Hematopoietic multipotent progenitor cell treated with erythropoietin and hydrocortisone succinate and interleukin-3 and kit ligand, for 15 days (in vitro differentiated cells): Measurements from ENCODE around the gene GLI3.

ENCODE experiments used
- DNase-seq: peaks from one replicate; pipeline ENCODE4 v3.0.0-alpha.2; 2015; ENCODE audit warnings: low spot score

GLI3 gene

DNA sequence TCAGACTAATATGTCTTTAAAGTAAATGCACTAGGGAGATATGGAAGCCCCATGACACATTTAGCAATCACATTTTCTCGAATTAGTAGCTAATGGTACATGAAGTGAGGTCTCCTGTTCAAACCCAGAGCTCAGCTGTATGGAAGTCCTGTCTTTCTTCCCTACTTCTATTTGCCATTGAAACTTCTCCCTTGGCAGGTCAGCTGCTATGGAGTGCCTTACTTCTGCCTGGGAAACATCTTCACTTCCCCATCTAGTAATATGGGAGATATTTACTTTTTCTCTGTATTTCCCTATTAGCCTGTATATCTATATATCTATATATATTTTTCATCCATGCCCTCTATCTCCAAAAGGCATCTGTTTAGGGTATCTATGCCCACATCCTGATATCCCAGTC lies 308.8 kb downstream of the GLI3 start:
- DNase-seq, result no peak

DNA sequence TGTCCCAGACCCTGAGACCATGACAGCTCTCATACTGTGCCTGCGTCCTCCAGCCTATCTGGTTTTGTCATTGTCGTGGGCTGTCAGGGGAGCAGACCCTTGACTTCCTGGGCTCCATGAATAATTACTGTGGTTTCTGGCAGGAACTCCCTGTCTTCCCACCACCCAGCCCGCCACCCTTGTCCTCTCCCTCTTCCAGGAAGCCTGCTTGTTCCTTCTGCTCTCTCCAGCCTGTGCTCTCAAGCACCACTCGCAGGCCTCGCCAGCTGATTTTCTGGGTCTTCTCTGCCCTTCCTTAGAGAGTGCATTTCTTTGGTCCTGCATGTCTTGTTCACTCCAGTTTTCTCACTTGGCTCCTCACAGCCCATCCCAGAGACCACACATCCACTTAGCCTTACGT lies 309.6 kb downstream of the GLI3 start:
- DNase-seq, result no peak

DNA sequence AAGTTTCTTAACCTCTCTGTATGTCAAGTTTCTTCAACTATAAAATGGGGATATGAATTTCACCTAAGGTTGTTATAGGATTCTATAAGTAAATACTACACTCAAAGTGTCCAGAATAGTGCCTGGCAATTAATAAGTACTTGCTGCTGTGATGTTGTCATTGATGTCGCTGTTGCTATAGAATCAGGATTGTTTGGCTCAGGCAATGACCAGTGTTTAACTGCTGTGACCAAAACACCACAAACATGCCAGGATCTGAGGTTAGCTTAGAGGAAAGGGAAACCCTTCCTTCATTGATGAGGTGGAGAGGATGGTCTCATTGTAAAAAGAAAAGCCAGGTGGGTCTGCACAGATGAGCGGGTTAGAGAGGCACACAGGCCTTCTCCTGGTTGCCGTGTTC lies 311.1 kb downstream of the GLI3 start:
- DNase-seq, result no peak

DNA sequence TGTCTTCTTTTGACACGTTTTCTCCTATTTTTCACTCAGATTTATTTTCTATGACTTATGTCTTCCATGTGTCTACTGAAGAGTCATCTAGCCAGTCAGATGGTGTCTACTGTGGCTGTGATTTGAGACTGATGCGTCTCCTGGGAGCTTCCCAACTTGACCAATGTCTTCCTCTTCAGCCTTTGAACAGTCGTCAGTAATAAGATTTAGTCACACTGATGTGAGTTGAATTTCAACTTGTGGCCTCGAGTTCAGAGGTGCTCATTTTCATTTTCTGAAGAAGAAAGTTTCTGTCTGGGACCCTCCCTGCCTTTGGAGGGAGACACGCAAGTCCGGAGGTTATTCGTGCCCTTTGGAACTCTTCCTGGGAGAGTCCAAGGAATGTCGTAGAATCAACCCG lies 312.2 kb downstream of the GLI3 start:
- DNase-seq, result no peak

DNA sequence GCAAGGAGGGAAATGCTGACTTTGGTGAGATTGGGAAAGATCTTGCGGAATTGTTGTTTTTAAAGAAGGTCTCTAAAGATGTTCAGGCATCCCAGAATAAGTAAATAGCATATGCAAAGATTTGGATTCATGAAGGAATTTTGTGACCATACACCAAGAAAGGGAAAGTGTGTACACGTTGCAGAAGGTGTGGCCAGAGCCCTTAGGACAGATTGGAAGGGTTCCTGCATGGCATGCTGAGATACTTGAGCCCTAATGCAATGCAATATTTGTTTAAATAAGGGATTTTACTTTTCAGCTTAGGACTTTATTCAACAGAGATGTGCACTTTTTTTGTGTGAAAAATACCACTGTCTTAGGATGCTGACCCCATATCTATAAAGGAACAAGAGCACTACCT lies 314.6 kb downstream of the GLI3 start:
- no peak for DNase-seq

DNA sequence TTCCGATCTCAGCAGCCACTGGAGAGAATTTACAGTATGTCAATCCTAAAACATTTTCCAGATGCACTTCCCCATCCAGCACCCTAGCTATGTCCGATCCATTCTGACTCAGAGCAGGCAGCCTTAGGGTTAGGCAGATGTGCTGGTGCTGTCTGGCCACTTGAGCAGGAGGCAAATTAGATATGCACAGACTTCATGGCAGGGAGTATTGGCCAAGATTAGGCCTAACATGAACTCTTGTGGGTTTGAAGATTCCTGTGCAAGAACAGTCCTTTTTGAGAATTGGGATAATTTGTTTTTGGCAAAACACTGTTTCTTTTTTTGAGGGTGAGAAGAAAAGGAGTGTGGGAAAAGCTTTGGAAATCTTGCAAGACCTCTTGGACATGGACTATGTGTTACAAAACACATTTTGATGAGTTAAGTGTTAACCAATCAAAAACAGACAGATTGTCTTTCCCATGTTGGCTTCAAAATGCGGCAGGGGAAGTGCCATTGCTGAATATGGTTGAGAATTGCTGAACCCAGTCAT lies 315.5 kb downstream of the GLI3 start:
- DNase-seq, result no peak

DNA sequence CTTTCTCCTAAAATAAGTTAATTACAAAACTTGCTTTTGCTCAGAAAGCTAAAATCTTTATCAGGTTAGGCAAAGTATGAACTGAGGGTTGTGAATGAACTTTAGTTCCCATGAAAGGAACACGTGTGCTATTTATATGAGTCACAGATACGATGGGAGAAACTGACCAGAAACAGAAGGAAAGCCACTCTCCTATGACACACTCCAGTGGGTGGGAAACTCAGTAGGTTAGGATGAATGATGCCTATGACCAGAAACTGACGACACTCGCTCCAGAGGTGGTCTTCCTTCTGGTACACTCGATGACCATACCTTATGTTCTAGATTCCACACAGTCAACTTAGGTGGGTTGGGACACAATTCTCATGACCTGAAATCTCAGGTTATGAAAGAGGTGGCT lies 318.4 kb downstream of the GLI3 start:
- no peak for DNase-seq

DNA sequence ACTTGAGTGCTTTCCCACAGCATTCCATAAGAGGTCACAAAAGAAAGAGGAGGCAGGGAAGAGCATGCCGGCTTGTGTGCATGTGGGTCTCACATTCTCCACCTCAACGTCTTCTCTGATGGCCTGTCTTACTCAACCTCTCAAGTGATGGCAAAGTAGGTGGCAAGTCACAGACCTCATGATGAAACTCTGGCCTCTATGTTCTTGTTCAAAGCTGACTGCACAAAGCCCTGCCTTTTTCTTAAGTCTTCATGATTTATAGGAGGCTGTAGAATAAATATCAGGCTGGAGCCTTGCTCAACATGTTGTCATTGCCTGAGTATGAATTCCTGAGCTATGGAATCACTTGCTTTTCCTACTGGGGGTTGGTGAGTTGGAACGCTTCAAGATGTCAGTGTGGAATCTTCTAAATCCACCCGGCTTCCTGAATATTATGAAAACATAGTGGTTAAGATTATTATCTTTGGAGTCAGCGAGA lies 320.5 kb downstream of the GLI3 start:
- DNase-seq, result no peak

DNA sequence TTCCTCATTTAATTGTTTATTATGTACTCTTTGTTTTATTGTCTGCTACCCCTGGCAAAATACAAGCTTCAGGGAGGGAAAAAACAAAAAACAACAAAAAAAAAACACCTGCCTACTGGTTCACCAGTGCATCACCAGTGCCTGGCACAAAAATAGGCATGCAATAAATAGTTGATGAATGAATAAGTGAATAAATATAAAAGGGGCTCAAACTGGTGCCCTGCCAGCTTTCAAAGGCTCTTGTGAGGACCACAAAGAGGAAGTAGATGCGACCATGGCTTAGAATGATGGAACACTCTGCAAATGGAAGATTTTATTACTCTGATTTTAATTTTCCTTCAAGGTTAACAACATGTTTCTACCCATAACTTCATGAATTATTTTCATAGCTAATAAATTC lies 321.1 kb downstream of the GLI3 start:
- no peak for DNase-seq

DNA sequence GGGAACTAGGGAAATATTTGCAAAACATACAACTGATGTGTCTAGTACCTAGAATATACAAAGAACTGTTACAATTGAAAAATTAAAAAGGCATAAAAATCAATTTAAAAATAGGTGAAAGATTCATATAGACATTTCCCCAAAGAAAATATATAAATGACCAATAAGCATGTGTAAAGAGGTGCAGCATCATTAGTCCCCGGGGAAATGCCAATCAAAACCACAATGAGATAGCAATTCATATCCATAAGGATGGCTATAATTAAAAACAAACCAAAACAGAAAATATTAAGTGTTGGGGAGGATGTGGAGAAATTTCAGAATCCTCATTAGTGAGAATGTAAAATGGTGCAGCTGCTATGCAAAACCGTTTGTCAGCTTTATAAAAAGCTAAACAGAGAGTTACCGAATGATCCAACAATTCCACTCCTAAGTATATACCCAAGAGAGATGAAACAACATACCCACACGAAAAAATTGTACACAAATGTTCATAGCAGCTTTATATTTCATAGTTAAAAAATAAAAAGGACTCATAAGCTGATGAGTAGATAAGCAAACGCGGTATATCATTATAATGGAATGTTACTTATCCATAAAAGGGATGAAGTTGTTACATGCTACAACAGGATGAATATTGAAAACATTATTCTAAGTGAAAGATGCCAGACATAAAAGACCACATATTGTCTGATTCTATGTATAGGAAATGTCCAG lies 324.0 kb downstream of the GLI3 start:
- DNase-seq, result no peak

DNA sequence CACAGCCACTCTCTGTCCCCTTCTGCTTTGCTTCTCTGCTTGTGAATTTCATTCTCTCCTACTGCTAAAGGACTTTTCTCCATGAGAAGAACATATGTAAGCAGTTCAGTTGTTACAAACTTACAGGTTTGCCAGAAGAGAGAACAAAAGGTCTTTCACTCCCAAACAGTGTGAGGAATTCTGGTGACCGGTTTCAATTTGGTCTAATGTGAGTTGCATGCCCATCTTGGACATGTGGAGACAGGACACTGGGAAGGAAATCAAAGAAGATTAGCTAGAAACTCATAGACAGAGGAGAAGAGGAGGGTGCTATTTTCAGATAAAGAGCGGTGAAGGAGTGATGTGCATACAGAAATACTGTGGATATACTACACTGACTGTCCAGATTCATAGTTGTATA lies 324.6 kb downstream of the GLI3 start:
- no peak for DNase-seq

DNA sequence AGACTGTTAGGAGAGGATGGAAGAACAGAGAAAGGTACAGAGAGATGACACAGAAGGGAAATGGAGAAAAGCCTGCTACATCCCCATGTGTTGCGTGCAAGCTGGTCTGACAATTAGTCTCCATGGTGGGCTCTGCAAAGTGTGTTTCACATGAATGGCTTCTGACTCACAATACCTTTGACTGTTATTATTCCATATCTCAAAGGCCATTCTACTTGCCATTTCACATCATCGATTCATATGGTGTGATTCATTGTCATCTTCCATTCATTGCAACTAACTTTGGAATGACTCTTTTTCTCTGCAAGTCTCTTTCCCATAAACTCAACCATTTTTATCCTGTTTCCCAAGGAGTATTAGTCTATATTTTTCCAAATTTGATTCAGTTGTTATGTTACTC lies 325.2 kb downstream of the GLI3 start:
- DNase-seq, result no peak
